HG02840 (cell line): ENCODE results near the gene ABCC6.
"Not testable (repeated sequence)": the region's sequence is repeated elsewhere in the genome, so short reads cannot be mapped to it uniquely, and the experiment has no call there.

Experiments used
- ATAC-seq: cut with Tn5 transposase; IDR thresholded peaks from one replicate; pipeline ENCODE4 v1.9.1; 2021; ENCODE audit warnings: mild to moderate bottlenecking, moderate library complexity, moderate number of reproducible peaks; ENCODE audit not compliant: unreplicated experiment, low FRiP score

The ABCC6 gene

GRCh38 chr16:16191493-16192167 lies 31.7 kb downstream of the ABCC6 start:
- no peak for ATAC-seq

GRCh38 chr16:16190966-16191365 lies 32.3 kb downstream of the ABCC6 start:
- not testable (repeated sequence) for ATAC-seq

DNA sequence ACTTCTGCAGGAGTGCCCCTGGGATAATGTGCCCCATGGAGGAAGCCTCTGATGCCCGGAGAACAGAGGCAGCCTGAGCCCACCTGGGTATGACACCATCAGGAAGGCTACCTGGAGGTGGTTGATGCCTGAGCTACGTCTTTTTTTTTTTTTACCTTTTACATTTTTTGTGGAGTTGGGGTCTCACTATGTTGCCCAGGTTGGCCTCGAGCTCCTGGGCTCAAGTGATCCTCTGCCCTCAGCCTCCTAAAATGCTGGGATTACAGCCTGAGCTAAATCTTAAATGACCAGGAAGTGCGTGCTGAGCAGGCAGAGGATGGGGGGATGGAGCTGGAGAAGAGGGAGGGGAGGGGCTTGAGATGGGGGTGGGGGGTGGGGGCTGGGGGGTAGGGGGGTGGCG lies 32.7 kb downstream of the ABCC6 start:
- ATAC-seq: no peak

- no peak for ATAC-seq
These were observed 33.5 kb downstream of the ABCC6 start for GRCh38 chr16:16189842-16190241.

DNA sequence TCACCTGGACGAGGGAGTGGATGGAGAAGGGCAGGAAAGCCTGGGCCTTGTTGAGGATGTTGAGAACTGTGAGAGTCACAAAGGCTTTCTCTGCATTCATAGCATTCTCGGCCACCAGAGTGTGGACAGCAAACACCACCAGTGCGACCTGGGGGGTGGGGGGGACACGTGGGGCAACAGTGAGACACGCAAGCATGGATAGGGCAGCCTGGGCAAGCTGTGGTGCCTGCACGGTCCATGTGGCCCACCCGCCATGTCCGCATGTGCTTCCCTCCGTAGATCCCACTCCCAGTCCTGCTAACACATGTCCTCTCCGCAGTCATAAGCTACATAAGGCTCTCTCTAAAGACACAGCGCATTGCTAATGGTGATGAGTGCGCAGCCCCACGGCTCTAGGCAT lies 34.5 kb downstream of the ABCC6 start:
- no peak for ATAC-seq

DNA sequence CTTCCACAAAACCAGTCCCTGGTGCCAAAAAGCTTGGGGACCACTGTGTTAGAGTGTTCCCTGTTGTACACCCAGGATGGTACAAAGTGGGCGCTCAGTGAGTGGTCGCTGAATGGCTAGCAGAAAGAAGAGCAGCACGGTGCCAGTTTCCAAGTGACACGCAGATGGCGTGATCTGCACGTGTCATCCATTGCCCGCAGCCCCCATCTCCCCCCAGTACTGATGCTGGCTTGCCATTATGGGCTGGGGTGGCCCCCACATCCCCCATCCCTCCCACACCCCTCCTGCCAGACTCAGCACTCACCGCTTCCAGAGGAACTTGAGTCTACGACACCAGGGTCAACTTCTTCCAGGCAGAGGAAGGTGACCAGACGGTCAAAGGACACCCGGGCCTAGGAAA lies 36.5 kb downstream of the ABCC6 start:
- ATAC-seq: no peak

DNA sequence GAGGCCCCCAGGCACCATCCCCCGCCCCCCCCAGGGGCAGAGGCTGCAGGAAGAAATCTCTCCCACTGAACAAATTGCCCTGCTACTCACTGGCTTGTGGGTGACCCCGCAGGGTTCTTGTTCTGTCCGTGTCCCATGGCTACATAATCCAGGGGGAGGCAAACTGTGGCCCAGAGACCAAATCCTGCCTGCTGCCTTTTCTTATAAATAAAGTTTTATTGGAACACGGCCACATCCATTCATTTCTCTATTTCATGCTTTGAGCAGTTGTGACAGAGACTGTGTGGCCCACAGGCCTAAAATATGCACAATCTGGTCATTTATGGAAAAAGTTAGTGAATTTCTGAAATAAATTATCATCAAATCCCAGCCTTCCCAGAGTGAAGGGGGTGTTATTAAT lies 38.2 kb downstream of the ABCC6 start:
- ATAC-seq: no peak

DNA sequence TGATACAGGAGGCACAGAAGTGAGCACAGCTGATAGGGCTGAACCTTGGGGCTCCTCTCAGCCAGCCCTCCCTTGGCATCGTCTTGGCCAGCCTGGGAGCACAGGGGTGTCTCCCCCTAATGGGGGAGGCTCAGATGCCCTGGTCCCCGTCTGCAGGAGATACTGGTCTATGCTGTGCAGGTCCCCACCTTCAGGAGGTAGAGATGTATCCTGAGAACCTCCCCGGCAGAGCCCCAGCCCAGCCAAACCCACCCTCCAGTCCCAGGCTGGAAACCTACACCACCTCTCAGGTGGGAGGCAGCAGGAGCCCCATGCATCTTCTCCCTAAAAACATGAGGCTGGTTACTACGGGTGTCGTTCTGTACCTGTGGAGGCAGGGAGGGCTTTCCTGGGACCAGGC lies 38.7 kb downstream of the ABCC6 start:
- no peak for ATAC-seq

DNA sequence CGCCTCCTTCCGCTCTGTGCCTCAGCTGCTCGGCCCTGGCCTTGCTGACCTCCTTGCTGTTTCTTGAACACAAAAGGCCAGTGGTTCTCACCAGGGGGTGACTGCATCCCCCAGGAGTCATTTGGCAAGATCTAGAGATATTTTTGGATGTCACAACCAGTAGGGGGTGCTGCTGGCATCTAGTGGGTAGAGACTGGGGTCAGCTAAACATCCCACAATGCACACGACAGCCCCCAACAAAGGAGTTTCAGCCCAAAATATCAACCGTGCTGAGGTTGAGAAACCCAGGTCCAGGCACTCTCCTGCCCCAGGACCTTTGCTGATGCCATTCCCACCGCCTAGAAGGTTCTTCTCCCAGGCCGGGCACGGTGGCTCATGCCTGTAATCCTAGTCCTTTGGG lies 39.7 kb downstream of the ABCC6 start:
- no peak for ATAC-seq

- no peak for ATAC-seq
These were observed 40.4 kb downstream of the ABCC6 start for GRCh38 chr16:16182918-16183317.

- ATAC-seq: not testable (repeated sequence)
These were observed 41.5 kb downstream of the ABCC6 start for GRCh38 chr16:16181748-16182147.

- no peak for ATAC-seq
These were observed 44.7 kb downstream of the ABCC6 start for GRCh38 chr16:16178455-16179162.

- no peak for ATAC-seq
These were observed 47.0 kb downstream of the ABCC6 start for GRCh38 chr16:16176328-16176727.

DNA sequence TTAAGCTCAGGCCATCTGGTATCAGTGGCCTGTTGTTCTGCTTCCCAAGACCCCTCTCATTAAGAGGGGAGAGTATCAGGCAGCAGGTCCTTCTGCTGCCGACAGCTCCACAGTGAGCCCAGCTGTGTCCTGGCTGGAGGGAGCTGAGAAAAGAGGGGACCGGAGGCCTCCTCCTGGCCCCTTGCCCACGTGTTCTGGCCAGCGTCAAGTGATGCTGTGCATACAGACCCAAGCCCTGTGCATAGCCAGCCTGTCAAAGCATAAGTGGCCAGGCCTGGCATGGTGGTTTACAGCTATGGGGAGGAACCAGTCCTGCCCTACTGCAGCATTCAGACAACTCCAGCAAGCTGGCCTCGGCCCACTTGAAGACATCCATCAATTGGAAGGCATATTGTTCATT lies 48.0 kb downstream of the ABCC6 start:
- no peak for ATAC-seq

DNA sequence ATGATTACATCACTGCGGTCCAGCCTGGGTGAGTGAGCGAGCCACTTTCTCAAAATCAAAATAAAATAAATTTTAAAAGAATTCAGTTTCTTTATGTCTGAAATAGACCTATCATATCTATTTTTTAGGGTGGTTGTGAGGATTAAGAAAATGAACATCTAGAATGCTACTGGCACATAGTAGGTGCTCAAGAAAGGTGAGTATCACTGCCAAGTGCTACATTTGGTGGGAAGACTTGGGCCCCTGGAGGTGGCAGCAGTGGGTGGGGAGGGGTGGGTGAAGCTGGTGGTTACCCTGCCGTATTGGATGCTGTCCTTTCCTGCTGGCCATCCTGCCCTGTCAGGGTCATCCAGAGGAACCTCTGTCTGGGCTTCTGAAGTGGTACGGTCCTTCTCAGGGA lies 50.3 kb downstream of the ABCC6 start:
- ATAC-seq: no peak

DNA sequence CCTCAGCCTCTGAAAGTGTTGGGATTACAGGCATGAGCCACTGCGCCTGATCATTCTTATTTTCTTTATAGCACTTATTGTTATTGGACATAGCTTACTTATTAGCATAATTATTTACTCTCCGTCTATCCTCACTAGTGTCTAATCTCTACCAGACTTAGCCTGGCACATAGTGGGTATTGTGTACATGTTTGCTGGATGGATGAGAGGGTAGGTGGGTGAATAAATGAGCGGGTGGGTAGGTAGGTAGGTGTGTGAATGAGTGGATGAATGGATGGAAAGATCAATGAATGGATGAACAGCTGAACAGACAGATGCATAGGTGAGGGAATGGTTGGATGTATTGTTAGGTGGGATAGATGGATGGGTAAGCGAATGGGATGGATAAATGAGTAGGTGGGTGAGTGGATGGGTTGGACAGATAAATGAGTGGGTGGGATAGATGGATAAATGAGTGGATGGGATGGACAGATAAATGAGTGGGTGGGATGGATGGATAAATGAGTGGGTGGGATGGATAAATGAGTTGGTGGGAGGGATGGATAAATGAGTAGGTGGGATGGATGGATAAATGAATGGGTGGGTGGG lies 51.9 kb downstream of the ABCC6 start:
- ATAC-seq: no peak

- no peak for ATAC-seq
These were observed 53.7 kb downstream of the ABCC6 start for GRCh38 chr16:16169615-16170014.

- no peak for ATAC-seq
These were observed 54.9 kb downstream of the ABCC6 start for GRCh38 chr16:16168431-16168830.

GRCh38 chr16:16167927-16168326 lies 55.4 kb downstream of the ABCC6 start:
- ATAC-seq: no peak

DNA sequence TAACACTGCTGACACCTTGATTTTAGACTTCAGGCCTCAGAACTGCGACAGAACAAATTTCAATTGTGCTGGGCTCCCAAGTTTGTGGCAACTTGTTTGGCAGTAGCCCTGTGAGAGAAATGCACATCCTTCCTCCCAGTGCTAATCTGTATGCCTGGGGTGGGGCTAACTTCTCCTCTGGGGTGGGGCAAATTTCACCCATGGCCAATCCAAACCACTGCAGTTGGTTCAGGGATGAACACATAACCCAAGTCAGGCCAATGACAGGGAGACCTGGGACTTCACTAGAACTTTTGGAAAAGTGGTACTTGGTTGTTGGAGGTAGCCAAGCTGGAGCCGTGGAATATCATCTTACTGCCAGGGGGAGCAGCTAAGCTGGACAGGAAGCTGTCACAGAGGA lies 56.3 kb downstream of the ABCC6 start:
- no peak for ATAC-seq

DNA sequence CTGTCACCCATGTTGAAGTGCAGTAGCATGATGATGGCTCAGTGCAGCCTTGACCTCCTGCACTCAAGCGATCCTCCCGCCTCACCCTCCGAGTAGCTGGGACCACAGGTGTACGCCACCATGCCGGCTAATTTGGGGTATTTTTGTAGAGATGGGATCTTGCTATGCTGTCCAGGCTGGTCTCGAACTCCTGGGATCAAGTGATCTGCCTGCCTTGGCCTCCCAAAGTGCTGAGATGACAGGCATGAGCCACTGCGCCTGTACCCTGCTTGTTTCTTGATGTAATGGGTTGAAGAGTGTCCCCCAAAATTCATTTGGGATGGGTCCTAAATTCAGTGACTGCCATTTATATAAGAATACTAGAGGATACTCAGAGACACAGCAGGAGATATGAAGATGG lies 57.2 kb downstream of the ABCC6 start:
- no peak for ATAC-seq

DNA sequence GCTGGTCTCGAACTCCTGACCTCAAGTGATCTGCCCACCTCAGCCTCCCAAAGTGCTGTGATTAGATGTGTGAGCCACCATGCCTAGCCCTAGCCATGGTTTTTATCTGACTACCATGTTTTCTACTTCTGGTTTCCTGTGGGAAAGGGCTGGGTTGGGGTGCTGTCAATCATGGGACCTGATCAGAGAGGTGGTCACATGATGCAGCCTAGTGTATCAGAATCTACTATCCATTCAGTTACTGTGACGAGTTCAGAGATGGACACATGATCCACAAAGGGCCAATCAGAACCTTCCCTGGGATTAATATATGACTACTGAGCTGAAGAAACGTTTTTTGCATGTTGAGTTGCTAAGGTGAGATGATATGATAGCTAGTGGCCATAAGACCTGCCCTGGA lies 59.1 kb downstream of the ABCC6 start:
- ATAC-seq: no peak
